Measurements from ENCODE around the gene RNF126.

Gene RNF126

GRCh38 chr19:642767-643727, 20.0 kb downstream of the RNF126 start:
- in situ Hi-C loops (cut with HindIII; ENCODE audit: low sequenced_read_pairs), result no loop called here
- no peak for TF ChIP-seq CTCF (IDR thresholded peaks at IDR 0.05; ENCODE audit: low read depth, low read length)
- no peak overlapping the region for H3K4me3 ChIP-seq (ENCODE audit: low read depth, low read length)
- no peak for DNase-seq (ENCODE audit: low read depth, low spot score)

GRCh38 chr19:641702-642101, 21.3 kb downstream of the RNF126 start:
- no peak for DNase-seq (ENCODE audit: low read depth, low spot score)
- in situ Hi-C loops (cut with HindIII; ENCODE audit: low sequenced_read_pairs), result no loop called here
- no peak overlapping the region for H3K4me3 ChIP-seq (ENCODE audit: low read depth, low read length)
- TF ChIP-seq CTCF (IDR thresholded peaks at IDR 0.05; ENCODE audit: low read depth, low read length), result no peak

GRCh38 chr19:640606-641189, 22.3 kb downstream of the RNF126 start:
- in situ Hi-C loops (cut with HindIII; ENCODE audit: low sequenced_read_pairs), result no loop called here
- H3K4me3 ChIP-seq (ENCODE audit: low read depth, low read length), result no peak overlapping the region
- DNase-seq (ENCODE audit: low read depth, low spot score), result no peak
- TF ChIP-seq CTCF (IDR thresholded peaks at IDR 0.05; ENCODE audit: low read depth, low read length), result no peak

- H3K4me3 ChIP-seq (ENCODE audit: low read depth, low read length), result no peak overlapping the region
- TF ChIP-seq CTCF (IDR thresholded peaks at IDR 0.05; ENCODE audit: low read depth, low read length), result no peak
- no peak for DNase-seq (ENCODE audit: low read depth, low spot score)
- in situ Hi-C loops (cut with HindIII; ENCODE audit: low sequenced_read_pairs), result no loop called here
Observed at GRCh38 chr19:640161-640558, 22.9 kb downstream of the RNF126 start.

- in situ Hi-C loops (cut with HindIII; ENCODE audit: low sequenced_read_pairs), result no loop called here
- H3K4me3 ChIP-seq (ENCODE audit: low read depth, low read length), result peak within 1 kb of the TSS; percentile 48
- no peak for TF ChIP-seq CTCF (IDR thresholded peaks at IDR 0.05; ENCODE audit: low read depth, low read length)
- peak; percentile 86 for DNase-seq (ENCODE audit: low read depth, low spot score)
Observed at GRCh38 chr19:639253-640160, 23.5 kb downstream of the RNF126 start, which contains the start of gene FGF22. Gene FGF22, plus strand, starts transcription at chr19:639879. Its CDS starts 47 bp downstream, at chr19:639926.

- TF ChIP-seq CTCF (IDR thresholded peaks at IDR 0.05; ENCODE audit: low read depth, low read length), result no peak
- in situ Hi-C loops (cut with HindIII; ENCODE audit: low sequenced_read_pairs), result no loop called here
- no peak for DNase-seq (ENCODE audit: low read depth, low spot score)
- H3K4me3 ChIP-seq (ENCODE audit: low read depth, low read length), result peak overlapping the region; percentile 48
Observed at GRCh38 chr19:638906-639252, 24.1 kb downstream of the RNF126 start.
